Activated CD8-positive, alpha-beta memory T cell treated with anti-CD3 and anti-CD28 coated beads for 48 hours (primary cell): ENCODE results near the gene IMPG2.
"Not testable (repeated sequence)": the region's sequence is repeated elsewhere in the genome, so short reads cannot be mapped to it uniquely, and the experiment has no call there.

Experiments
- DNase-seq, 3 experiments: peaks; one replicate each; pipeline ENCODE4 v3.0.0-alpha.2; 2020; ENCODE audit warnings: low read depth in 2 of 3, low spot score in 2 of 3

The IMPG2 gene

DNA sequence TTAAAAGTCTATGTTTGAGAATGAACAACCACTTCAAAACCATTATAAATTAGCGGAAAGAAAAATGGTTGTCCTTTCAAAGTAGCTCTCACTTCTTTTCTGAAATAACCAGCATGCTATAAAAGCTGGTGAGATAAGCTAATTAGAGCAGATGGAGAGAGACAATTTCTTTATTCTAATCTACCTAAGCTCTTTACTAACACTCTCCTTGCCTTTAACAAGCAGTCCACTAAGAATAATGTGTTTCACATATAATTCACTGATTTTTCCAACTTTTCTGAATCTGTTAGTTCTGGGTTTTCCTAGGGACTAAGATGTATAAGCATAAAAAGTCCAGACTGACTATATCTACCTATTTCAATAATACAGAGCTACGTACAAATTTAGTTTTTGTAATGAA is at the start of gene IMPG2:
Gene IMPG2, minus strand, starts transcription at position 101 of the 400 bp plus-strand sequence. CDS start 203 bp downstream, outside the sequence.
- no peak for DNase-seq

DNA sequence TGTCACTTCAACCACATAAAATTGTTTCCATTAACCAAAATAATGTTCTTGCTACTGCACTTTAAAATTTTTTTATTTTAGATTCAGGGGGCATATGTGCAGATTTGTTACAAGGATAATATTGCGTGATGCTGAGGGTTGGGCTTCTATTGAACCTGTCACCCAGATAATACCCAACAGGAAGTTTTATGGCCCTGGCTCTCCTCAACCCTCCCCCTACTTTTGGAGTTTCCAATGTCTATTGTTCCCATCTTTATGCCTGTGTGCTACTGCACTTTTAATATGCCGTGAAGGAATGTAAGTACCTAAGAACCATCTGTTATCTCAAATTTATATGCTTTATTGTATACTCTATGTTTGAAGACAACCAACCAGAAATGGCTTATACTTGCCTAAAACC is 42.0 kb upstream of the IMPG2 start:
- no peak for DNase-seq

DNA sequence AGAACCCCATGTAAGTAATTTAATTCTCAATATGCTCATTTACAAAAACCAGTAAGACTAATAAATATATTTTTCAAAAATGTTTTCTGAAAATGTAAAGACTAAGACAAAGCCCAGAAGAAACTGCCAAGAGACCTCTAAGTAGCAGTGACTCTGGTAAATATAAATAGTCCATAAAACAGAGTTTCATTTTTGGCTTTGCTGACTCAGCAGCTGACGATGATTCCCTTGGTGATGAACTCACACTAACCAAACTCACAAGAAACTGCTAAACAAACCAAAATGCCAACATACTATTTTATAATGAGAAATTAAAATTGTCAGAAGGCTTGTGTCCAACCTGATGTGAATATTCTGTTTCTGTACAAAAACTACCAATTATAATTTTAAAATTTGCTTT is 31.5 kb upstream of the IMPG2 start:
- no peak for DNase-seq

DNA sequence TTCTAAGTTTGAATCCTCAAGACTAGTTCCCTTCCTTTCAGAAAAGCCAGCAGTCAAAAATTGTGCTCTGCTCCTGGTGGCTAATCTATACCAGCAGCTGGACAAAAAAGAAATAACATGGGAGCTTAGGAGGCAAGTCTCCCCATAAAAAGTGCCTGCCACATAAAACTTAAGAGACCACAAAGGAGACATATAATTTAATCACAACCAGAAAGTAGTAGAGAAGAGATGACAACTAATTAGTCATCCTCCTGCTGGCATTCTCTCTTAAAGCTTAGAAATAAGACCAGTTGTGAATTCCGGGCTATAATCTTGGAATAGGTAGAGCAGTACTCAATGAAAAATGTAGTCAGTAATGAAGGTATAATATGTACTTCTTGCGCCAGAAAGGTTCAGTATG is 20.2 kb upstream of the IMPG2 start:
- DNase-seq, result no peak

DNA sequence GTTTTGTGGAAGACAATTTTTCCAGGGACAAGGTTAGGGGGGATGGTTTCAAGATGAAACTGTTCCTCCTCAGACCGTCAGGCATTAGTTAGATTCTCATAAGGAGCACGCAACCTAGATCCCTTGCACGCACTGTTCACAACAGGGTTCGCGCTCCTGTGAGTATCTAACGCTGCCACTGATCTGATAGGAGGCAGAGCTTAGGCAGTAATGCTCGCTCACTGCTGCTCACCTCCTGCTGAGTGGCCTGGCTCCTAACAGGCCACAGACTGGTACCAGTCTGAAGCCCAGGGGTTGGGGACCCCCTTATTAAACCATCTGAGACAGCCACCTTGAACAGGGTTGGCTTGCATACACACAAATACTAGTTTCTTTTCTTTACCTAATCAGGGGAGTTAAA is 13.5 kb upstream of the IMPG2 start:
- DNase-seq, result no peak

DNA sequence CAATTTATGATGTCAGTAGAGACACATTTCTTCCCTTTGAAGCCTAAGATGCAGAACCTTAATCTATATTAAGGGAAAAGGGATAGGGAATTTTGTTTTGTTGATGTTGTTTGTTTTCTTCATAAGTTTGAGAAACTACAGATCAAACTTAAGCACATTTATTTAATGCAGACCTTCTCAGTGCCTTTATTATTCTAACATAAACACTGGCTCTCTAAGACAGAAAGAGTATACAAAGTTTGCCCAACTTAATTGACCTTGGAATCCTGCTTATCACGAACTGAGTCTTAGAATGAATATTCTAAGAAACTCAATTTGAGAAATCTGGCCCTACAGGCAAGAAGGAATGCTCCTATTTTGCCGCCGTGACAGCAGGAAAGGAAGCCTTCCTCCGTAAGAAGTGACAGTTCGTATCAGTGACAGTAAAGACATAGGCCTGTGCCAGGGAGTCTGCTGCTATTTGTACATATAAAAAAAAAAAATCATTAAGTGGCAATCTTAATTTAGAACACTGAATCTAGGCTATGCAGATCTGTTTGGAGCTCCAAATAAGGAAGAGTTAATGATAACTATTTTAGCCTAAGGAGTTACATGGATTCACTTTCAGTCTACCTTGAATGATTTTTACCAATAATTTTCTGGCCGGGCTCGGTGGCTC is 8.8 kb upstream of the IMPG2 start:
- DNase-seq, result no peak

DNA sequence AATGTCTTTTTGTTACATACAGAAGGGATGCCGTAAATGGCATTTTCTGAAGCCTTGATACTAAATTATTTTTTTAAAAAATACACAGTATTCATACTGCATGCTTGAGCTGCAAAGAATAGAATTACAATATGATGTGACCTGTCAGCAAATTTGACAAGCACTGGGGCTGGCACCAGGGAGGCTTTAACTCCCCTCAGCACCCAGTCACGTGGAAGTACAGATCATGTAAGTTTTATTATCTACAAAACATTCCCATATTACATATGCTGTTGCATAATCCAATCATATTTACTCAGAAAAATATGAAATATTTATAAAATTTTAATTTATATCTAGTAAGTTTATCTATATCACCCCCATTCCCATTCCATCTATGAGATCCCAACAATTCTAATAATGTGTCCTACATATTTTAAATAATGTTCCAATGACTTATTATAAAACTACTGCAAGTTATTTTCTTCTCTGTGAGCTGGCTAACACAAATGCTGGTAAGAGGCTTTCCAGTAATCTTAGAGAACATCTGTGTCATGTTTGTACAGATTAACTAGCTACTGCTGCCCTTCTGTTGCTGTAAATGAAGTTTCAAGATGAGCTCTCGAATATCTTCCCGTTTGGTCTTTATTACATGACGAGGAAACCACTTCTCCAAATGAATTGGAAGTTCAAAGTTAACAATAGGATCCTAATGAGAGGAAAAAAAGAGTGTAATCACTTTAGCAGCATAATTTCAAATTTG is 5.2 kb upstream of the IMPG2 start:
- no peak for DNase-seq

DNA sequence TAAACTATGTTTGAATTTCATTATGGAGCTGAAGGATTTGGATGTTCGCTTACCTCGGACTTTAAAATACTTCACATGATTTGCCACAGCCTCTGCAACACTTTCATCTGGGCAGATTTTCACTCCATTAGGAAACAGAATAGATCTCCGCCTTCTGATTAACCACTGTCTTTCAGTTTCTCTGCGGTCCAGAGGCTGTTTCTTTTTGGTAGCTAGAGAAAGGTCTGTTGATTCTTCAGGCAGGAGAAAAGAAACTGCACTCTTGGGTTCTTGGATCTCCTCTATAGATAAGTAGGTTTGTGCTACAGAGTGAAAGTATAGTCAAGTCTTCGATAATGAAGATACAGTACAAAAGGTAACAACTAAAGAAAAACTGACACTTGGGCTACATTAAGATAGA is 844 bp downstream of the IMPG2 start:
- no peak for DNase-seq

DNA sequence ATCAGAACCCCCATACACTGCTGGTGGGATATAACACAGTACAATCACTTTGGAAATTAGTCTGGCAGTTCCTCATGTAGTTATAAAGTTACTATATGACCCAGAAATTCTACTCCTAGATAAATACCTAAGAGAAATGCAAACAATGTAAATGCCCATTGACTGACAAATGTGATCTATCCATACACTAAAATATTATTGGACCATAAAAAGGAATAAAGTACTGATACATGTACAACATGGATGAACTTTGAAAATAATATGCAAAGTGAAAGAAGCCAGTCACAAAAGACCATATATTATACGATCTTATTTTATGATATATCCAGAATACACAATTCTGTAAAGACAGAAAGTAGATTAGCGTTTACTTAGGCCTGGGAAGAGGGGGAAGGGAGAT is 7.8 kb downstream of the IMPG2 start:
- DNase-seq, result no peak

DNA sequence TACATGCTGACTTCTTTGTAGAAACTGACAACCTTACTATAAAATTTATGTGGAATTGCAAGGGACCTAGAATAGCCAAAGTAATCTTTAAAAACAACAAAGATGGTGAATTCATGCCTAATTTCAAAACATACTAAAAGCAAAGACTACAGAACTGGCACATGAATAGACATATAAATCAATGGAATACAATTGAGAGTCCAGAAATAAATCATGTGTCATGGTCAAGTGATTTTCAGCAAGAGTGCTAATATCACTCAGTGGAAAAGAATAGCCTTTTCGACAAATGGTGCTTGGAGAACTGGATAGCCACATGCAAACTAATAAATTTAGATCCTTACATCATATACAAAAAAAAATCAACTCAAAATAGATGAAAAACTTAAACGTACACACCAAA is 8.7 kb downstream of the IMPG2 start:
- no peak for DNase-seq

DNA sequence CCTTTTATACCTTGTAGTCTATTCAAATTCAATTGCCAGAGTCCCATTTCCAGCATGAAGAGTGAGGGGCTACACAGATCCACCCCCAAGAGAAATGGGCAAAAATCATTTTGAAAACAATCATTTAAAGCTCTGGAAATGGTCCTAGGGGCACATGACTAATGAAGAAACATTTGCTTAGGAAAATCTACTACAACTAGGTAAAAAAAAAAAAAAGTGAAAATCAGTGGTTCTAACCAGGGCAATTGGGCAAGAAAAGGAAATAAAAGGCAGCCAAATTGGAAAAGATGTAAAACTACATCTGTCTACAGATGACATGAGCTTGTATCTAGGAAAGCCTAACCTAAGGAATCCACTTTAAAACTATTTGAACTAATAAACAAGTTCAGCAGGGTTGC is 9.4 kb downstream of the IMPG2 start:
- no peak for DNase-seq

DNA sequence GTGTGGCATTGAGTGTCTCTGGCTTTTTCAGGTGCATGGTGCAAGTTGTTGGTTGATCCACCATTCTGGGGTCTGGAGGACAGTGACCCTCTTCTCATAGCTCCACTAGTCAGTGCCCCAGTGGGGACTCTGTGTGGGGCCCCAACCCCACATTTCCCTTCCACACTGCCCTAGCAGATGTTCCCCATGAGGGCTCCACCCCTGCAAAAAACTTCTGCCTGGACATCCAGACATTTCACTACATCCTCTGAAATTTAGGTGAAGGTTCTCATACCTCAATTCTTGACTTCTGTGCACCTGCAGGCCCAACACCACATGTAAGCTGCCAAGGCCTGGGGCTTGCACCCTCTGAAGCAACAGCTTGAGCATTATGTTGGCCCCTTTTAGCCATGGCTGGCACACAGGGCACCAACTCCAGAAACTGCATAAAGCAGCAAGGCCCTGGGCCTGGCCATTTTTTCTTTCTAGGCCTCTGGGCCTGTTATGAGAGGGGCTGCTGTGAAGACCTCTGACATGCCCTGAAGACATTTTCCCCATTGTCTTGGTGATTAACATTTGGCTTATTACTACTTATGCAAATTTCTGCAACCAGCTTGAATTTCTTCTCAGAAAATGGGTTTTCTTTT is 12.1 kb downstream of the IMPG2 start:
- DNase-seq, result not testable (repeated sequence)

DNA sequence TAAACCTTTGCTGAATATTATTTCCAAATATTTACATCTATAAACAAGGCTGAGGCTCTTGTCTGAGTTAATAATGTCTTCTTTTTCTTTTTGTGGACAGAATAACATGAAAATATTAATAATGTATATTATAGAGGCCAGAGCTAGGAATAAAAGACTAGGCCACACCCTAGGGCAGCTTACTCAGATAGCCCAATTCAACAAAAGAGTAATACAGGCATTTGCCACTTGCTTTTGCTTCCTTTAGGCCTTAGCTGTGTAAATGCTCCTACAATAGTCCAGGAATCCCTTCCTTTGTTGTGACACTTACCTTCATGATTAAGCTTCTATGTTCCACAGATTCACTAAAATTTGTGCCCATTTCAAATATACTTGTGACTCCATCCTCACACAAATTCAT is 16.5 kb downstream of the IMPG2 start:
- no peak for DNase-seq

DNA sequence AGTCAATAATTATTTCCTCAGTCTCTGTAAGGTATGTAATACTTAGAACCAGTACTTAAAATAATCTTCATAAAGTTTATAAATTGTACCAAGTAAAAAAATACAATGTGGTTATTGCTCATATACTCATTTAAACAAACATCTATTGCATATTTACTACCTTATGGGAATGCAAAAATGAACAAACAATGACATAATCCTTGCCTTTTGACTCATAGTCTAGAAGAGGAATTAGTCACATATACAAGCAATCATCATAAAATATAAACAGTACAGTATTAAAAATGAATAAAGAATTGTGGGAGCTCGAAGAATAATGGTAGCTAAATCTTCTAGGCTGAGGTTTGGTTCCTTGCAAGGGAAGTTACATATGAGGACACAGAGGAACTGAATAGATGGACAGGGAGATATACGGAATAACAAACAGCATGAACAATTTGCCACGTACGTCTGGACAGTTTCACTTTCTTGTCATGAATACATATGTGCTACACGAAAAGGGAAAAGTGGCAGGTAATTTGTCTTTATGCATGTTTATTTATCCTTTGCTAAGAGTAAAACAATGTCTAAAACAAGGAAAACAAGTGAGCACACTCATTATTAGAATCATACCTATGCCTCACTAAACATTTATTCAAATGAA is 17.2 kb downstream of the IMPG2 start:
- DNase-seq, result no peak

DNA sequence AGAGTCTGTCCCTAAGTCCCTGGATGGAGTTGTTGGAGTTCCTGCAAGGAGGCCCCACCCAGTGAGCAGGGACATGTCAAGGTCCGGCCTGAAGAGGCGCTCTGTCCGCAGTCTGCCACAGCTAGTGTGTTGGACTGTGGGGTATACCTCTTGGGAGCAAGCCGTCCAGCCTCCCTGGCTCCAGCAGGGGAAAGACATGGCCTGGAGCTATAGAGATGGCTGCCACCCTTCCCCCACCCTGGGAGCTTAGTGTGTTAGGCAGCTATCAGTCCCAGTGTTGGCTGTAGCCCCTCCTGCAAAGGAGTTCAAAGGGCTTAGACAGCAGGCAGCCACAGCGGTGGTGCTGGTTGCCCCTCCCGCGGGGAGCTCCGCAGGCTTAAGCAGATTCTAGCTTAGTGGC is 20.3 kb downstream of the IMPG2 start:
- DNase-seq, result no peak

DNA sequence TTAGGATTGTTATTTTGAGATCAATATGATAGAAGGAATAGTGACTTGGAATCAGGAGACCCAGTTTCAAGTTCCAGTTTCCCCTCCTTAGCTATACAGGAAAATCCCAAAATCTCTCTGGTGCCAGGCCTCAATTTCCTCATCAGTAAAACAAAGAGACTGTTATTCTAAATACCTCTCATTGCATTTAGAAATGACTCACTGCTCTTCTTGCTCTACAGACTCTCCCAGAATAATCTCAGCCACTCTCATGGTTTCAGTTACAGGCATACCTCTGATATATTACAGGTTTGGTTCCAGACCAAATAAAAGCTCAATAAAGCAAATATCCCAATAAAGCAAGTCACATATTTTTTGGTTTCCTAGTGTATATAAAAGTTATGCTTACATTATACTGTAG is 28.3 kb downstream of the IMPG2 start:
- DNase-seq, result no peak

DNA sequence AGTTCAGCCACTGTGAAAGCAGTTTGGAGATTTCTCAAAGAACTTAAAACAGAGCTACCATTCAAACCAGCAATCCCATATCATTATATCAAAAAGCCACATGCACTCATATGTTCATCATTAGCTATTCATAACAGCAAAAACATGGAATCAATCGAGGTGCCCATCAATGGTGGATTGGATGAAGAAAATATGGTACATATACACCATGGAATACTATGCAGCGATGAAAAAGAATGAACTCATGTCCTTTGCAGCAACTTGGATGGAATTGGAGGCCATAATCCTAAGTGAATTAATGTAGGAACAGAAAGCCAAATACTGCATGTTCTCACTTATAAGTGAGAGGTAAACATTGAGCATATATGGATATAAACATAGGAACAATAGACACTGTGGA is 32.1 kb downstream of the IMPG2 start:
- no peak for DNase-seq

DNA sequence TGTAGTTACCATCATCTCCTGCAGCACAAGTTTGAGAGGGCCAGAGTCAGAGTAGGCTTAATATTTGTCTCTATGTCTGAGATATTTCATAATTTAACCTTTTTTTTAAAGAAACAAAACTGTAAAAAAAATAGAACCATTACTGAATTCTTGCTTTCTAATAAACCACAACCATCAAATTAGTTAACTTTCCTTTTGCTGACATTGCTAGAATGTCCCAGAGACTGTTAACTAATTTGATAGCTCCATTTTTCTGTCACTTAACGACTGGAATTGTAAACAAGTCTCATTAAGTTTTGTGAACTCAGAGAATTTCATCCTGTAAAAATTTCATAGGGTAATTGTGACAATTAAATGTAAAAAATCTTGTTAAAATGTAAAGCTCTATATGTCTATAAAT is 35.6 kb downstream of the IMPG2 start:
- DNase-seq, result no peak

DNA sequence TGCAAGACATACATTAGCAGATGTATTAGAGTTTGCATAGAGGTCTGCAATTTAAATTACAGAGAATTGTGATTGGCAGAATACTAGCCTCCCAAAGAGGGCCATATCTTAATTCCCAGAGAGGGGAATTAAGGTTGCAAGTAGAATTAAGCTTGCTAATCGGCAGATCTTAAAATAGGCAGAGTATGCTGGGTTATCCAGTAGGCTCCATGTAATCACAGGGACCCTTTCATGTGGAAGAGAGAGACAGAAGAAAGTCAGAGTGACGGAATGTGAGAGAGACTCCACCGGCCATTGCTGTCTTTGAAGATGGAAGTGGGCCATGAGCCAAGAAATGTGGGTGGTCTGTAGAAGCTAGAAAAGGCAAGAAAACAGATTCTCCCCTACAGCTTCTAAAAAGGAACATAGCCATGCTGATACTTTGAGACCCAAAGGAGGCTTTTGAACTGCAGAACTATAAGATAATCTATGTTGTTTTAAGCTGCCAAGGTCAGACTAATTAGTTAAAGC is 38.8 kb downstream of the IMPG2 start:
- DNase-seq, result no peak

DNA sequence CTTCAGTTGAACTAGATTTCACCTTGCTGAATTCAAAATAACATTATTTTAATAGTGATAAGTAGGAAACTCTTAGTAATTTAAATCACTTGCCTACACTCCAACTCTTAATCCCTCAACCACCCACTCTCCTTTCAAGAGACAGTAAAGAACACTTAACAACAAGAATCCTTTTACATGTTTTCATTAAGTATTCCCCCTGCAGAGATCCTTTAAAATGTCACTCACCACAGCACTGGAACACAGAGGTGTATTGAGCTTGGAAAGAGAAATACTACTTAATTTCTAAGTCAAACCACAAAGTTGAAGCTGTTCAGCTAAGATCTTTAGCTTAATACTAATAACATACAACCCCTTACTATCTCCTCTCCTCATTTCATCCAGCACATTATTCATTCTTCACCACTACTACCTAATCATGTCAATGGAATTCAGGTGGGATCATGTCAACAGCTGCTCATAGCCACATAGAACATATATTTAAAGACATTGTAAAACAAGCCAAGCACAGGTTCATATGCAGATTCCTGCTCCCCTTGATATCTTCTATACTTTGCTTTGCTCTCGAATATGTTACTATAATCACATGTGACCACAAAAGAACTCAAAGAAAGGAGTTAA is 40.5 kb downstream of the IMPG2 start:
- no peak for DNase-seq

DNA sequence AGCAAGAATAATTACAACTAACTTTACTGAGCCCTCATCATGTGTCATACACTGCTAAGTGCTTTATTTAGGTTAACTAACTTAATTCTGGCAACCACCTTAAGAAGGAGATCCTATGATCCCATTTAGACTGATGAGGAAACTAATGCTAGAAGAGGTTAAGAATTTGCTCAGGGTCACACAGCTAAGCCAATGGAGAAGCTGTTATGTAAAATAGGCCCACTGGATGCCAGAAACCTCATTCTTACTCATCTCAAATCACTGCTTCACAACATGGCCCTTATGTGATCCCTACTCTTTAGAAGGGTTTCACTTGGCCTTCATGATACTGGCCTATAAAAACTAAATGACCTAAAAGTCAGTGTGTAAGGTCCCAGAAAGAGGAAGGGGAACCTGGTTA is 41.2 kb downstream of the IMPG2 start:
- DNase-seq, result no peak
